CD4-positive, alpha-beta T cell treated with Interferon alpha-2 for 1 hour (primary cell): ENCODE data around the gene EYA2.

Source experiments
- DNase-seq, 2 donors: peaks; one replicate each; pipeline ENCODE4 v3.0.0-alpha.2; 2020 to 2022

EYA2 gene

GRCh38 chr20:47124181-47124717, 229.6 kb downstream of the EYA2 start:
- peak; percentile 2 to 25 for DNase-seq

- no peak for DNase-seq
These were observed 230.8 kb downstream of the EYA2 start for GRCh38 chr20:47125508-47125757.

DNA sequence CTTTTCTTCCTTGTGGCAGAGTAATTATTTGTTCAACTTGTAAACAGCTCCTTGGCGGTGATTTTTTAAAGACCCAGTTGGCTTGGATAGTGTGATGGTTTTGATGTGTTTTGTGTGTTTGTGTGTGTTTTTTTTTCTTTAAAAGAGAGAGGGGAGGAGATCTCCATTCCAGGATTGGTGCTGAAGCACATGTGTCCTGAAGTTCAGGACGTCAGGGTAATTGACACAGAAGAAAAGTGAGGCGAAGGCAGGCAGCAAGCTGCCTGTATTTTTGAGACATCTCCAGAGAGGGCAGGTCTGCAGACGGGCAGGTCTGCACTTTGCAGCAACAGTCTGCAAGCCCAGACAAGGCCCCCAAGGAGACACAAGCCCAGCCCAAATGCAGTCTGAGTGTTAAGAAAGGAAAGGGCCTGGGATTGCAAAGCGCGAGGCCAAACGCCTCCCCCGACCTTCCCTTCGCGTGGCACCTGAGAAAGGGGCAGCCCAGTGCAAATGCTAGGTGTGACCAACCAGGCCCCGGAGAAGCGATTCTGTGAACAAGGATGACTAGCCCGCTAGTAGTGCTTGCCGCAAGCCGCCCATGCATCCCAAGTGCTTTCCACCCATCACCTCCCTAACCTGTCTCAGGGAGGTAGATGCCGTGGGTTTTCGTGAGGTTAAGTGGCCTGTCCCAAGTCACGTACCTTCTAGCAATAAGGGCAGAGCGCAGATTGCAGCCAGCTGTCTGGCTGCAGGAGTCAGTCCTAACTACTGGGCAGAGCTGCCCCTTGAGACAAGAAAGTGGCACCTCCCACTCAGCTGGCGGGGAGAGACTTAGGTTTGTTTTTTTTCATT, 231.3 kb downstream of the EYA2 start:
- no peak for DNase-seq

GRCh38 chr20:47126709-47127108, 232.1 kb downstream of the EYA2 start:
- no peak for DNase-seq

GRCh38 chr20:47127546-47127945, 232.9 kb downstream of the EYA2 start:
- DNase-seq: no peak

DNA sequence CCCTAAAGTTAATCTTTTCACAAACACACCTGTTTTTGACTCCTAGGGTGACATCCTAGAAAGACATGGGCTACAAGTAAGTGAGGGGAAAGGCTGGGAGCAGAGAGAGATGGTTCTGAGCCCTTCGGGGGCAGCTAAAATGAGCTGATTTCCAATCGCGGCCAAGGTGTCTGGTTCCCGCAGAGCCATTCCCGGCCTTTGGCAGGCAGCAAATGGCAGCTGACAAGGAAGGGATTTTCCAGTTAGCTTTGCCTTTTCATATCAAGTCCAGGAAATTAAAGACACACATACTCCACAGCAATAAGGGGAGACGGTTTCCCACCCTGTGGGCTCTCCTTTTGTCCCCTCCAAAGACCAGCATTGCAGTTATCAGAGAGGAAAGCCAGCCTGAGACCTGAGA, 233.4 kb downstream of the EYA2 start:
- no peak for DNase-seq

GRCh38 chr20:47129306-47129705, 234.7 kb downstream of the EYA2 start:
- DNase-seq: no peak

- no peak for DNase-seq
These were observed 239.3 kb downstream of the EYA2 start for GRCh38 chr20:47133809-47134456.

DNA sequence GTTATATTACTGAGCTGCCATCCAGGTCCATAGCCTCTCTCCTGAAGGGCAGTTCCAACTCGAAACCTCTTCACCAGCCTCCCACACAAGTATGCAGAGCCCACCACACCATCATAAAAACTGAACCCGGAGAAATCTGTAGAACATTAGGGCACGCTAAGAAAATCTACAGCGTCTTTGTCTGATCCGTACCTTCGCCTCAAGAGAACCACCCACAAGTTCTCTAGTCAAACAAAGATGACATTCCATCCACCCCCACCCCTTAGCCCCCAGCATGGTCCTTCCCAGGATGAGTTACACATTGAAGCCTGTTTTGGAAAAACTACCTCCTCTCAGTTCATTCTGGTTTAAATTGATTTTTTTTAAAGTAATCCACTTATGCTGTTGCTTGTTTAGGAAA, 242.1 kb downstream of the EYA2 start:
- no peak for DNase-seq

DNA sequence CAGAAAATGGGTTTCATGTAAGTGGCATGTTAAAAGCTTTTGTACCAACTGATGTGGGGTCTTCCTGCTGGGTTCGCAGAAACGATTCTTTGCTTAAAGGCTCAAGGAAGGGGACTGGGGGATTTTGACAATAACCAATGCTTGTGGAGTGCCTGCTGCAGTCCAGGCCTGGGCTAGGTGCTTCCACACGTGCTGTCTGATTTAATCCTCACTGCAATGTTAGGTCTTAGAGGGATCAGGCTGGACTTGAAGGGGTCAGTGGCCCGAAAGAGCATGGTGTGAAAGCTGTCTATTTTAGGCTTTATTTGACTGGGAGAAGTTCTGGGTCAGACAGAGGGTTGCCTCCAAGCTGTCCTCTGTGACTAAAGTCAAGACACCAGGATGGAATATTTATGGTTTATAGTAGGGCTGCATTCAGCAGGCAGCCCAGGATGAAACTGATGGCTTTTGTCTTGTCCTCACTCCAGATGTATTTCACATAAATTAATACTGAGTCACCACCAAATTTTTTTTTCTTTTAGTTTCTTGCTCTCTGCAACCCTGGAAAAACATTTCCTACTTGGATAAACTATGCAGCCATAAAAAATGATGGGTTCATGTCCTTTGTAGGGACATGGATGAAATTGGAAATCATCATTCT, 242.7 kb downstream of the EYA2 start:
- DNase-seq: no peak

GRCh38 chr20:47139934-47140535, 245.4 kb downstream of the EYA2 start:
- DNase-seq: no peak

DNA sequence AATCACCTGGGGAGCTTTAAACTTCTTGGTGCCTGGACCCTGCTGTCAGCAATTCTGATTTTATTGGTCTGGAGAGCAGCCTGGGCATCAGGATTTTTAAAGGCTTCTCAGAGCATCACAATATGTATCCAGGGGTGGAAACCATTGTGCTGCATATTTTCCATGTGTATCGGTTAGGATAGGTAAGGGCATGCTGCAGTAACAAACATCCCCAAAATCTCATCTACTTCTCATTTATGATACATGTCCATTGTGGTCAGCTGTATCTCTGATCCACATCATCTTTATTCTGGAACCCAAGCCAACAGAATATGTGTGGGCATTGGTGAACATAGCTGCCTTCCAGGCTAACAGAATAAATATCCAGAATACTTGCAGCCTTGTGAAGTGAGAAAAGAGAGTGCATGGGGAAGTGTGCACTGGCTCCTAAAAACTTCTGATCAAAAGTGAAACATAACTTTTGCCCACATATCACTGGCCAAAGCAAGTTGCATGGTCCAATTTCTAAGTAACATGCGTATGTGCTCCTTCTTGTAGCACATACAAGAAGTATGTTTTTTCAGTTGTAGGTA, 246.8 kb downstream of the EYA2 start:
- no peak for DNase-seq

GRCh38 chr20:47141941-47142773, 247.5 kb downstream of the EYA2 start:
- no peak for DNase-seq

DNA sequence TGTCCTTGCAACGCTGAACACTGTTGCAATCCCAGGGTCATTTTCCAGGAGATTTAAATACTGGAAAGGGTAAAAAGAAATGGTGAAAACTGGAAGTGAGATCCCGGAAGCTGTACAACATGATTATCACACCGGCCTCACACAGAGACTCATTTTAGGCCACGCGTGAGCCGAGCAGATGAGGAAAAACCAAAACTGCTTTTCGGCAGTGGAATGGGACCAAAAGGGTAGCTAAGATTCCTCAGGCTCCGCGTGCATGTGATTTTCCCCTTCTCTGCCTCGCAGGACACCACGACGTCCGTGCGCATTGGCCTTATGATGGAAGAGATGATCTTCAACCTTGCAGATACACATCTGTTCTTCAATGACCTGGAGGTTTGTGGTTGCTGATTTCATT, 248.1 kb downstream of the EYA2 start:
- DNase-seq: no peak

DNA sequence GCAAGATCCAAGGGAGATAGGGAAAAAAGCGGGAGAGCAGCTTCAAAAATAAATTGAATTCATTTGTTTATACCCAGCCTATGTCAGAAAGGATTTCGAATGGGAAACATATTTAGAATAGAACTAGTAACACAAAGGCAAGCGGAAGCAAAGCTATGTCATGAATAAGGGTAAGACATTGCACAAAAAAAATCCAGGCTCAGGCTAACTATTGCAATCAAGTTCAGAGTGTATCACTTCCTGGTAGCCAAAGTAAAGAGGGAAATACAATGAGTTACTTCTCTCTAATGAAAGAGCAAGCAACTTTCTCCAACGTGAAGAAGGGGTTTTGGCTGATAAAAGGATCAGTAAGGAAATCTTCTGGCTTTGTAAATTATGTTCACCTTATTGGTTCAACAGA, 249.0 kb downstream of the EYA2 start:
- no peak for DNase-seq

DNA sequence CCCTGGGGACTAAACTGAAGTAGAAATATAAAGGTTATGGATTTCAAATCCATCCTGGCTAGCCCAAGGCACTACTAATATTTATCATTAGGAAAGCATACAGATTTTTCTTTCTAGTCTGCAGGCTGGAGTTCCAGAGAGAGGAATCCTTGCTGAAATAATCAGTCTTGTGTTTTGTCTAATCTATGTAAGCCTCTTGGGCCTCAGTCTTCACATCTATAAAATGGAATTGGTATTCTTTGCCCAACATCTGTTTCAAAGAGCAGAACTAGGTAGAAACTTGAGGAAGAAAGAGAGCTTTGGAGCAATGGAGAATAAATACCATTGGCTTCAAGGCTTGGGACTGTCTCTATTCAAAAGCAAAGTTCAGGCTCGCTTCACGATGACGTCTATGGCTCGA, 249.8 kb downstream of the EYA2 start:
- no peak for DNase-seq

DNA sequence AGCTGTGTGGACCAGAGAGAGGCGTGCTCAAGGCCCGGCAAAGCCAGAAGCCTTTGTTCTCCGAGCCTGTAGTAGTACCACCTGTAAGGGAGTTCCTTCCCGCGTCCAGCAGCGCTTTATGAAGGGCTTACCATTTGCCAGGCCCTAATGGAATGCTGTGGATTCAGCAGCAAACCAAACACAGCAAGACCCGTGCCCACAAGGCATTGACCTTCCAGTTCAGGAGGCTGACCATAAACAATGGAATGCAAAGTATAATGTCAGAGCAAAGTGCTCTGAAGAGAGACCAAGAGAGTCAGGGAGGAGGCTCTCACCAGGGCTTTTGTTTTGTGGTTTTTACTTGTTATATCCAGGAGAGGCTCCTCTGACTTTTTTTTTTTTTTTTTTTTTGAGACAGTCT, 252.0 kb downstream of the EYA2 start:
- no peak for DNase-seq

DNA sequence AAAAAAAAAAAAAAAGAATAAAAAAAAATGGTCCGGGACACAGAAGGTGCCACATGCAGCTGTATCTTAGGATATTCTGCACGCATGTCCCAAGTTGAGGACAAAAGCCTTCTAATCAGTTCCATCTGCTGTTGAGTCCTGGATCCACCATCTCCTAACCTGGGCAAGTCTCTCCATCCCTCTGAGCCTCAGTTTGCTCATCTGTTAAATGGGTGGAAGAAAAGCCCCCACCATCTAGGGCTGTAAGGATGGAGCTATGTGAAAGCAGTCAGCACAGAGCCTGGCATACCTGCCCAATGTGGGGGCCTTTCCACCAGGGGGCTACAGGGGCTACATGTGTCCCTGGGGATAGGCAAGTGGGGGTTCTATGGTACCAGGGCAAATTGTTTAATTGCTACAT, 253.4 kb downstream of the EYA2 start:
- no peak for DNase-seq

DNA sequence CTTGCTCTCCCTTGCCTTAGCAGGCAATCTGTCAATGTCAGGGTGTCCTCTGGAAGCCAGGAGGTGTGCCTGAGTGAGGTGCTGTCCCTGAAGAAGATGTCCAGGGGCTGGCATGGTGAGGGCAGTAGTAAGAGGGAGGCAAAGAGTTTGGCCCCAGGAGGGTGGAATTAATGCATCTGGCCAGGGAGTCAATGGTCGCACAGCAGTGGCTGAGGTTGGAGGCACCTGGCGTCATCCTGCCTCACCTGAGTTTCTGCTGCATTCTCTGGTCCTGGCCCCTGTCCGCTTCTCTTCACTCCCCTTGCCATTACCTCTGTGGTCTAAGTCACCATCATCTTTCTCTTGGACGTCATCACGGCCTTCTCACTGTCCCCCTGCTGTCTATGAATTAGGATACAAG, 255.3 kb downstream of the EYA2 start:
- no peak for DNase-seq

- DNase-seq: peak; percentile 29 to 33
These were observed 255.9 kb downstream of the EYA2 start for GRCh38 chr20:47150403-47151152.

GRCh38 chr20:47152068-47152467, 257.4 kb downstream of the EYA2 start:
- no peak for DNase-seq

DNA sequence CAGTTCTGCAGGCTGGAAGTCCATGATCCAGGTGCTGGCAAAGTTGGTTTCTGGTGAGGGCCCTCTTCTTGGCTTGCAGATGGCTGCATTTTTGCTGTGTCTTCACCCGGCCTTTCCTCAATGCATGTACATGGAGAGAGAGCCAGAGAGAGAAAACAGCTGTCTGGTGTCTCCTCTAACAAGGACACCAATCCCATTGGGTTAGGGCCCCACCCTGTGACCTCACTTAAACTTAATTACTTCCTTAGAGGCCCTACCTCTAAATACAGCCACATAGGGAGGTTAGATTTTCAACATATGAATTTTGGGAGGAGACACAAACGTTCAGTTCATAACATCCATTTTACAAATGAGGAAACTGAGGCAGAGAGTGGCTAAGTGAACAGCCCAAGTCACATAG, 259.4 kb downstream of the EYA2 start:
- DNase-seq: no peak
